Measurements from ENCODE around the gene MST1. TPM values are rescaled to one million over a fixed set of nuclear protein-coding genes. Genes with fewer than 3 reads are reported as not detected.

MST1 gene
- total and polyA plus RNA-seq, 9 of the 15 experiments (the other 6 are each of a cell fraction or from before 2014, with no cell fraction given), result 0.08 to 1.8 (median 0.40) TPM

DNA sequence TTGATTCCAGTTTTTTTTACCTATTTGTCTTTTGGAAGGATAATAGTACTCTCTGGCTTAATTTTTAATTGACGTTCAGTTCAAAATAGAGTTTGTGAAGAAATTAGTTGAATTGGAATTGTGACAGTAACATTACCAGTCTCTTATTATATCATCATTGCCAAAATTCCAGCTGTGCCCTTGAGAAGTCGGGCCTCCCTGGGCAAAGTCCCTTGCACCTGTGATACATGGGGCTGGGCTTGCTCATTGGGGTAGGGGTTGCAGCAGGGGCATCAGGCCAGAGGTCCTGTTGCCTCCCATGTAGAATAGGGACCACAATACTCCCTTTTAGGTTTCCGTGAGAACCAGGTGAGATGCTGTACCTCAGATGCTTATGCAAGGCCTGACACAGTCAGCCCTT is 43.0 kb downstream of the MST1 start:
- Histone ChIP-seq H3K9ac (ENCODE audit: insufficient read depth in 1 of 2, low read depth in 2 of 2, low read length in 2 of 2) (no peak overlapping the region), H3K36me3 (ENCODE audit: control insufficient read depth, insufficient read depth, low read length) (no peaks in the 10 kb centered on the region), H3K27me3 (ENCODE audit: control insufficient read depth in 2 of 2, insufficient read depth in 2 of 2, low read length in 2 of 2) (no peaks in the 10 kb centered on the region), H3K9me1 (ENCODE audit: control insufficient read depth, insufficient read depth, low read length) (no peaks in the 10 kb centered on the region), H3K79me2 (ENCODE audit: control insufficient read depth, insufficient read depth, low read length) (no peaks in the 10 kb centered on the region), H4K20me1 (replicated peaks; ENCODE audit: control insufficient read depth, insufficient read depth, low read length) (no peaks in the 10 kb centered on the region), H3K4me1 (replicated peaks in 1 of 2; ENCODE audit: control insufficient read depth in 2 of 2, insufficient read depth in 2 of 2, low read length in 2 of 2) (peaks cover 3 to 8% of the 10 kb centered on the region in 2 experiments; a peak in 3 of 5 replicates), H3K27ac (ENCODE audit: extremely low read depth, low read depth, low read length) (no peak overlapping the region), H3K9me3 (replicated peaks; ENCODE audit: control insufficient read depth, insufficient read depth, low read depth, low read length) (no peaks in the 10 kb centered on the region), H3K4me2 (ENCODE audit: insufficient read depth, low read length) (no peak overlapping the region), H3K4me3 (no peak overlapping the region), H2AFZ (ENCODE audit: low read depth, low read length) (no peak overlapping the region)
- ATAC-seq (no peak), FAIRE-seq (no peak), DNase-seq (ENCODE audit: extremely low read depth in 1 of 4, low spot score in 3 of 4) (no peak)
- CTCF ChIA-PET (ENCODE audit: low intra/inter-chr PET ratio), result no interaction called here
- intact Hi-C loops (cut with micrococcal nuclease) (no loop called here), in situ Hi-C loops (cut with MboI) (no loop called here)
- WGBS (ENCODE audit: insufficient coverage, low coverage, missing lambda C conversion rate), result 30% methylated on average over 3 of the region's 3 CpGs
- no TSS peak for BruUV-seq (replicated peaks)
- POLR2A ChIA-PET, result interaction anchor here (0.6 to 1.3 kb wide), 2 partner anchors 9 to 14 kb away, joined by 3 read pairs; no protein-coding TSS in a partner anchor
- TF ChIP-seq ZNF507 (tag; conservative IDR thresholded peaks at IDR 0.05) (no peak), ELF2 (CRISPR knock-in tag; IDR thresholded peaks at IDR 0.05) (no peak), ZNF785 (CRISPR knock-in tag; IDR thresholded peaks at IDR 0.05) (no peak), ZNF217 (CRISPR knock-in tag; IDR thresholded peaks at IDR 0.05) (no peak), CBX3 (IDR thresholded peaks at IDR 0.05; ENCODE audit: borderline replicate concordance in 1 of 2, low read length in 2 of 2) (no peak), NFIX (CRISPR knock-in tag; IDR thresholded peaks at IDR 0.05; ENCODE audit: low read depth) (no peak), ZKSCAN8 (CRISPR knock-in tag; IDR thresholded peaks at IDR 0.05) (no peak), MCM7 (IDR thresholded peaks at IDR 0.05) (no peak), ZZZ3 (IDR thresholded peaks at IDR 0.05) (no peak), POU5F1 (IDR thresholded peaks at IDR 0.05; ENCODE audit: borderline replicate concordance, low read depth, low read length, partially characterized antibody) (no peak), ZNF707 (CRISPR knock-in tag; conservative IDR thresholded peaks at IDR 0.05) (no peak), ETV6 (IDR thresholded peaks at IDR 0.05; ENCODE audit: borderline replicate concordance in 1 of 2, low read depth in 2 of 2, low read length in 1 of 2) (no peak), ETV6 (CRISPR knock-in tag; IDR thresholded peaks at IDR 0.05; ENCODE audit: borderline replicate concordance) (no peak), RB1 (IDR thresholded peaks at IDR 0.05; ENCODE audit: low read depth) (no peak)
- TF ChIP-seq, protein P1, sequence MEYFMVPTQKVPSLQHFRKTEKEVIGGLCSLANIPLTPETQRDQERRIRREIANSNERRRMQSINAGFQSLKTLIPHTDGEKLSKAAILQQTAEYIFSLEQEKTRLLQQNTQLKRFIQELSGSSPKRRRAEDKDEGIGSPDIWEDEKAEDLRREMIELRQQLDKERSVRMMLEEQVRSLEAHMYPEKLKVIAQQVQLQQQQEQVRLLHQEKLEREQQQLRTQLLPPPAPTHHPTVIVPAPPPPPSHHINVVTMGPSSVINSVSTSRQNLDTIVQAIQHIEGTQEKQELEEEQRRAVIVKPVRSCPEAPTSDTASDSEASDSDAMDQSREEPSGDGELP (CRISPR knock-in tag; IDR thresholded peaks at IDR 0.05; ENCODE audit: borderline replicate concordance), result no peak
- TF ChIP-seq, protein P2, sequence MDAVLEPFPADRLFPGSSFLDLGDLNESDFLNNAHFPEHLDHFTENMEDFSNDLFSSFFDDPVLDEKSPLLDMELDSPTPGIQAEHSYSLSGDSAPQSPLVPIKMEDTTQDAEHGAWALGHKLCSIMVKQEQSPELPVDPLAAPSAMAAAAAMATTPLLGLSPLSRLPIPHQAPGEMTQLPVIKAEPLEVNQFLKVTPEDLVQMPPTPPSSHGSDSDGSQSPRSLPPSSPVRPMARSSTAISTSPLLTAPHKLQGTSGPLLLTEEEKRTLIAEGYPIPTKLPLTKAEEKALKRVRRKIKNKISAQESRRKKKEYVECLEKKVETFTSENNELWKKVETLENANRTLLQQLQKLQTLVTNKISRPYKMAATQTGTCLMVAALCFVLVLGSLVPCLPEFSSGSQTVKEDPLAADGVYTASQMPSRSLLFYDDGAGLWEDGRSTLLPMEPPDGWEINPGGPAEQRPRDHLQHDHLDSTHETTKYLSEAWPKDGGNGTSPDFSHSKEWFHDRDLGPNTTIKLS (IDR thresholded peaks at IDR 0.05; ENCODE audit: borderline replicate concordance, low read depth), result no peak
- TF ChIP-seq, protein P3, sequence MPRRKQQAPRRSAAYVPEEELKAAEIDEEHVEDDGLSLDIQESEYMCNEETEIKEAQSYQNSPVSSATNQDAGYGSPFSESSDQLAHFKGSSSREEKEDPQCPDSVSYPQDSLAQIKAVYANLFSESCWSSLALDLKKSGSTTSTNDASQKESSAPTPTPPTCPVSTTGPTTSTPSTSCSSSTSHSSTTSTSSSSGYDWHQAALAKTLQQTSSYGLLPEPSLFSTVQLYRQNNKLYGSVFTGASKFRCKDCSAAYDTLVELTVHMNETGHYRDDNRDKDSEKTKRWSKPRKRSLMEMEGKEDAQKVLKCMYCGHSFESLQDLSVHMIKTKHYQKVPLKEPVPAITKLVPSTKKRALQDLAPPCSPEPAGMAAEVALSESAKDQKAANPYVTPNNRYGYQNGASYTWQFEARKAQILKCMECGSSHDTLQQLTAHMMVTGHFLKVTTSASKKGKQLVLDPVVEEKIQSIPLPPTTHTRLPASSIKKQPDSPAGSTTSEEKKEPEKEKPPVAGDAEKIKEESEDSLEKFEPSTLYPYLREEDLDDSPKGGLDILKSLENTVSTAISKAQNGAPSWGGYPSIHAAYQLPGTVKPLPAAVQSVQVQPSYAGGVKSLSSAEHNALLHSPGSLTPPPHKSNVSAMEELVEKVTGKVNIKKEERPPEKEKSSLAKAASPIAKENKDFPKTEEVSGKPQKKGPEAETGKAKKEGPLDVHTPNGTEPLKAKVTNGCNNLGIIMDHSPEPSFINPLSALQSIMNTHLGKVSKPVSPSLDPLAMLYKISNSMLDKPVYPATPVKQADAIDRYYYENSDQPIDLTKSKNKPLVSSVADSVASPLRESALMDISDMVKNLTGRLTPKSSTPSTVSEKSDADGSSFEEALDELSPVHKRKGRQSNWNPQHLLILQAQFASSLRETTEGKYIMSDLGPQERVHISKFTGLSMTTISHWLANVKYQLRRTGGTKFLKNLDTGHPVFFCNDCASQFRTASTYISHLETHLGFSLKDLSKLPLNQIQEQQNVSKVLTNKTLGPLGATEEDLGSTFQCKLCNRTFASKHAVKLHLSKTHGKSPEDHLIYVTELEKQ (CRISPR knock-in tag; IDR thresholded peaks at IDR 0.05), result no peak
